ENCODE data around the gene ADGRL3.

ADGRL3 gene

GRCh38 chr4:61425315-61425714, 225.2 kb downstream of the ADGRL3 start:
- DNase-seq (no peak), ATAC-seq (replicated peaks) (no peak)
- Mint-ChIP-seq H3K36me3 (no peaks in the 10 kb centered on the region), H3K4me1 (no peaks in the 10 kb centered on the region), H3K4me3 (no peak overlapping the region), H3K27ac (no peak overlapping the region), H3K27me3 (no peaks in the 10 kb centered on the region), H3K9me3 (peaks cover 0 to 5% of the 10 kb centered on the region in 2 donors)

- ATAC-seq (replicated peaks) (no peak), DNase-seq (no peak)
- Mint-ChIP-seq H3K4me3 (no peak overlapping the region), H3K27ac (no peak overlapping the region), H3K27me3 (no peaks in the 10 kb centered on the region), H3K4me1 (no peaks in the 10 kb centered on the region), H3K36me3 (no peaks in the 10 kb centered on the region), H3K9me3 (peaks cover 0 to 5% of the 10 kb centered on the region in 2 donors)
These were observed 226.1 kb downstream of the ADGRL3 start for GRCh38 chr4:61426229-61426628.

- Mint-ChIP-seq H3K4me3 (no peak overlapping the region), H3K27ac (no peak overlapping the region), H3K27me3 (no peaks in the 10 kb centered on the region), H3K4me1 (no peaks in the 10 kb centered on the region), H3K36me3 (no peaks in the 10 kb centered on the region), H3K9me3 (peaks cover 0 to 5% of the 10 kb centered on the region in 2 donors)
- ATAC-seq (replicated peaks) = no peak
- no peak for DNase-seq
These were observed 227.1 kb downstream of the ADGRL3 start for GRCh38 chr4:61427099-61427817.

- Mint-ChIP-seq H3K4me3 (no peak overlapping the region), H3K9me3 (peaks cover 0 to 5% of the 10 kb centered on the region in 2 donors), H3K36me3 (no peaks in the 10 kb centered on the region), H3K4me1 (no peaks in the 10 kb centered on the region), H3K27me3 (no peaks in the 10 kb centered on the region), H3K27ac (no peak overlapping the region)
- DNase-seq = no peak
- no peak for ATAC-seq (replicated peaks)
These were observed 227.8 kb downstream of the ADGRL3 start for GRCh38 chr4:61427818-61428495.

GRCh38 chr4:61428950-61429349, 228.8 kb downstream of the ADGRL3 start:
- Mint-ChIP-seq H3K27me3 (no peaks in the 10 kb centered on the region), H3K27ac (no peak overlapping the region), H3K9me3 (no peaks in the 10 kb centered on the region), H3K4me1 (no peaks in the 10 kb centered on the region), H3K36me3 (no peaks in the 10 kb centered on the region), H3K4me3 (no peak overlapping the region)
- DNase-seq = no peak
- ATAC-seq (replicated peaks) = no peak

- no peaks in the 10 kb centered on the region for H3K36me3 Mint-ChIP-seq
- ATAC-seq (replicated peaks) (no peak), DNase-seq (no peak)
- no peaks in the 10 kb centered on the region for H3K4me1 Mint-ChIP-seq
- no peaks in the 10 kb centered on the region for H3K9me3 Mint-ChIP-seq
- H3K4me3 Mint-ChIP-seq = no peak overlapping the region
- no peak overlapping the region for H3K27ac Mint-ChIP-seq
- no peaks in the 10 kb centered on the region for H3K27me3 Mint-ChIP-seq
These were observed 231.0 kb downstream of the ADGRL3 start for GRCh38 chr4:61431131-61431530.

GRCh38 chr4:61437923-61438322, 237.8 kb downstream of the ADGRL3 start:
- Mint-ChIP-seq H3K36me3 (no peaks in the 10 kb centered on the region), H3K27ac (no peak overlapping the region), H3K9me3 (no peaks in the 10 kb centered on the region), H3K4me1 (no peaks in the 10 kb centered on the region), H3K27me3 (no peaks in the 10 kb centered on the region), H3K4me3 (no peak overlapping the region)
- no peak for ATAC-seq (replicated peaks)
- DNase-seq = no peak

GRCh38 chr4:61440321-61440720, 240.2 kb downstream of the ADGRL3 start:
- no peaks in the 10 kb centered on the region for H3K9me3 Mint-ChIP-seq

GRCh38 chr4:61442936-61443335, 242.8 kb downstream of the ADGRL3 start:
- DNase-seq = no peak
- H3K27ac Mint-ChIP-seq = no peak overlapping the region
- H3K4me3 Mint-ChIP-seq = no peak overlapping the region
- H3K9me3 Mint-ChIP-seq = no peaks in the 10 kb centered on the region
- H3K27me3 Mint-ChIP-seq = no peaks in the 10 kb centered on the region
- H3K4me1 Mint-ChIP-seq = no peaks in the 10 kb centered on the region
- ATAC-seq (replicated peaks) = no peak
- no peaks in the 10 kb centered on the region for H3K36me3 Mint-ChIP-seq

More at GRCh38 chr4:61440321-61440720, 240.2 kb downstream of the ADGRL3 start:
- Mint-ChIP-seq H3K36me3 (no peaks in the 10 kb centered on the region), H3K4me1 (no peaks in the 10 kb centered on the region), H3K27me3 (no peaks in the 10 kb centered on the region), H3K4me3 (no peak overlapping the region), H3K27ac (no peak overlapping the region)
- ATAC-seq (replicated peaks) (no peak), DNase-seq (no peak)

GRCh38 chr4:61443813-61444510, 243.8 kb downstream of the ADGRL3 start:
- Mint-ChIP-seq H3K9me3 (no peaks in the 10 kb centered on the region), H3K27me3 (no peaks in the 10 kb centered on the region), H3K4me3 (no peak overlapping the region), H3K4me1 (no peaks in the 10 kb centered on the region), H3K27ac (no peak overlapping the region), H3K36me3 (no peaks in the 10 kb centered on the region)
- ATAC-seq (replicated peaks) (no peak), DNase-seq (no peak)

GRCh38 chr4:61445374-61446063, 245.4 kb downstream of the ADGRL3 start:
- no peaks in the 10 kb centered on the region for H3K27me3 Mint-ChIP-seq
- no peaks in the 10 kb centered on the region for H3K36me3 Mint-ChIP-seq
- H3K27ac Mint-ChIP-seq = no peak overlapping the region
- ATAC-seq (replicated peaks) (no peak), DNase-seq (no peak)
- H3K9me3 Mint-ChIP-seq = no peaks in the 10 kb centered on the region
- H3K4me3 Mint-ChIP-seq = no peak overlapping the region
- no peaks in the 10 kb centered on the region for H3K4me1 Mint-ChIP-seq

- Mint-ChIP-seq H3K27ac (no peak overlapping the region), H3K36me3 (no peaks in the 10 kb centered on the region), H3K27me3 (no peaks in the 10 kb centered on the region), H3K4me3 (no peak overlapping the region), H3K9me3 (no peaks in the 10 kb centered on the region), H3K4me1 (no peaks in the 10 kb centered on the region)
- ATAC-seq (replicated peaks) (no peak), DNase-seq (no peak)
These were observed 246.8 kb downstream of the ADGRL3 start for GRCh38 chr4:61446941-61447340.

- no peaks in the 10 kb centered on the region for H3K27me3 Mint-ChIP-seq
- H3K9me3 Mint-ChIP-seq = no peaks in the 10 kb centered on the region
- no peaks in the 10 kb centered on the region for H3K36me3 Mint-ChIP-seq
- ATAC-seq (replicated peaks) (no peak), DNase-seq (no peak)
- H3K27ac Mint-ChIP-seq = no peak overlapping the region
- H3K4me3 Mint-ChIP-seq = no peak overlapping the region
- no peaks in the 10 kb centered on the region for H3K4me1 Mint-ChIP-seq
These were observed 247.8 kb downstream of the ADGRL3 start for GRCh38 chr4:61447918-61448317.

GRCh38 chr4:61451935-61452334, 251.8 kb downstream of the ADGRL3 start:
- no peak overlapping the region for H3K27ac Mint-ChIP-seq
- DNase-seq = no peak
- ATAC-seq (replicated peaks) = no peak
- H3K4me3 Mint-ChIP-seq = no peak overlapping the region
- no peaks in the 10 kb centered on the region for H3K27me3 Mint-ChIP-seq
- no peaks in the 10 kb centered on the region for H3K4me1 Mint-ChIP-seq
- H3K36me3 Mint-ChIP-seq = no peaks in the 10 kb centered on the region
- no peaks in the 10 kb centered on the region for H3K9me3 Mint-ChIP-seq

Measured in stimulated activated naive B cell treated with anti-CD40 and anti-IgM and Interleukin-4, amounts not matched to agents 10 μg/mL and 1 μg/mL and 100 μg/mL, for 72 hours (primary cell).